Jurkat, Clone E6-1 (cell line): ENCODE data around the gene ASCL3.
A peak's percentile ranks its signal among the peaks of the same experiment; 100 is the strongest.
"Not testable (repeated sequence)": the region's sequence is repeated elsewhere in the genome, so short reads cannot be mapped to it uniquely, and the experiment has no call there.

ENCODE experiments used
- DNase-seq: peaks from one replicate; pipeline ENCODE4 v3.0.0-alpha.2; 2011; ENCODE audit warnings: low read depth, low spot score
- H3K4me3 ChIP-seq: 2 replicates; pipeline ENCODE4 v1.5.1; 2011; ENCODE audit warnings: mild to moderate bottlenecking, low read length, control low read depth, moderate library complexity

The ASCL3 gene

DNA sequence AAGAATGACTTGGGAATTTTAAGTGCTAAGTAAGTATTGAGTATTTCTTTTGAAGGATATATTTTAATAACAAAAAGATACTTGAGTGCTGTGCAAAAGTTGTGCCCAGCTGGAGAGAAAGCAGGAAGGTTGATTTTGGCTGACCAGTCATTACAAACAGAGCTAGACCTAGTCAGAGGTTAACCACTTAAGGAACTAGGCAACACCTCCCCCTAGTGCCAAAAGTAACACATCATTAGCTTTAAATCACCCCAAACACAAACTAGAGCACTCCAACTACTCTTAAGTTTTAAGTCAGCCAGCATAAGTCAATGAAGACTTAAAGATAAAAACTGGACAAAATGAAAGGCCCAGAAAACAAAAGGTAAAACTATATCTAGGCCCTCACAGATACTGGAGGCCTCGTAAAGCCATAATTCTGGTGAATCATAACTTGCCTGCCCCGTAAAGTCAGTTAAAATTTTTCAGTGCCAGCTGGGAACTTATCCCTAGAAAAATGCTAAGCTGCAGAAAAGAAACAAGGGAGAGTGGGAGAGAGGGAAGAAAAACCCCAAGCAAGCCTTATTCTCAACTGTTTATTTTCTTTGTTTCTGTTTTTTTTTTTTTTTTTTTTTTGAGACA is 16.8 kb upstream of the ASCL3 start:
- DNase-seq, result peak; percentile 68

GRCh38 chr11:8956860-8957259 is 14.0 kb upstream of the ASCL3 start:
- H3K4me3 ChIP-seq, result no peak overlapping the region
- DNase-seq, result no peak

More for the DNA sequence above, 16.8 kb upstream of the ASCL3 start:
- H3K4me3 ChIP-seq, result no peak overlapping the region

- no peak overlapping the region for H3K4me3 ChIP-seq
- DNase-seq, result no peak
These were observed 6.1 kb upstream of the ASCL3 start for GRCh38 chr11:8948886-8949285.

GRCh38 chr11:8947230-8947943 is 4.6 kb upstream of the ASCL3 start:
- no peak overlapping the region for H3K4me3 ChIP-seq
- DNase-seq, result peak; percentile 72

GRCh38 chr11:8941341-8942103 is 1.3 kb downstream of the ASCL3 start:
- DNase-seq, result no peak
- no peak overlapping the region for H3K4me3 ChIP-seq

- no peak for DNase-seq
These were observed 5.2 kb downstream of the ASCL3 start for GRCh38 chr11:8937659-8938058.

DNA sequence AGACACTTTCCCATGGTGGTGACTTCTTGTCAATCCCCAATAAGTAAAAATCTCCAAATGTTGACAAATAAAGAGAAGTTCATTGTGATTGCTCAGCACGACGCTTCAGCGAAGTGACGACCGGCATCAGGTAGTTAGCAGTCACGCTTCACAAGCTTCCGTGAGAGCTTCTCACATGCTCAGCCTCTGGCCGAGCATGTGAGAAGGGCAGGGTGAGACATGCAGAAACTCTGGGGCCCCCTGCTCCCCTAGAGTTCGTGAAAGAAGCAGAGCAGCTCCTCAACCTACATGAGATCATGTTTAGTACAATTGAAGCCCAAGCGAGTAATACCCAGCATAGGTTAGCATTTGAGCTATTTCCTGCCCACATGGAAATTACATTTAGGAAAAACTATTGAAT is 5.7 kb downstream of the ASCL3 start:
- DNase-seq, result no peak
- H3K4me3 ChIP-seq, result no peak overlapping the region

More at GRCh38 chr11:8937659-8938058, 5.2 kb downstream of the ASCL3 start:
- no peak overlapping the region for H3K4me3 ChIP-seq

DNA sequence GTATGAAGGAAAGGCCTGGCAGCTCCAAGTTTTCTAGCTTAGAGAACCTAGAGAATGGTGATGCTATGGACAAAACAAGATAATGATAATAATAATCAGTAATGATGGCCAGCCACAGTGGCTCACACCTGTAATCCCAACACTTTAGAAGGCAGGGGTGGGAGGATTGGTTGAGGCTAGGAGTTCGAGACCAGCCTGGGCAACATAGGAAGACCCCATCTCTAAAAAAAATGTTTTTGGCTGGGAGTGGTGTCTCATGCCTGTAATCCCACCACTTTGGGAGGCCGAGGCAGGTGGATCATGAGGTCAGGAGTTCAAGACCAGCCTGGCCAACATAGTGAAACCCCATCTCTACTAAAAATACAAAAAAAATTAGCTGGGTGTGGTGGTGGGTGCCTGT is 7.0 kb downstream of the ASCL3 start:
- H3K4me3 ChIP-seq, DNase-seq: not testable (repeated sequence)

DNA sequence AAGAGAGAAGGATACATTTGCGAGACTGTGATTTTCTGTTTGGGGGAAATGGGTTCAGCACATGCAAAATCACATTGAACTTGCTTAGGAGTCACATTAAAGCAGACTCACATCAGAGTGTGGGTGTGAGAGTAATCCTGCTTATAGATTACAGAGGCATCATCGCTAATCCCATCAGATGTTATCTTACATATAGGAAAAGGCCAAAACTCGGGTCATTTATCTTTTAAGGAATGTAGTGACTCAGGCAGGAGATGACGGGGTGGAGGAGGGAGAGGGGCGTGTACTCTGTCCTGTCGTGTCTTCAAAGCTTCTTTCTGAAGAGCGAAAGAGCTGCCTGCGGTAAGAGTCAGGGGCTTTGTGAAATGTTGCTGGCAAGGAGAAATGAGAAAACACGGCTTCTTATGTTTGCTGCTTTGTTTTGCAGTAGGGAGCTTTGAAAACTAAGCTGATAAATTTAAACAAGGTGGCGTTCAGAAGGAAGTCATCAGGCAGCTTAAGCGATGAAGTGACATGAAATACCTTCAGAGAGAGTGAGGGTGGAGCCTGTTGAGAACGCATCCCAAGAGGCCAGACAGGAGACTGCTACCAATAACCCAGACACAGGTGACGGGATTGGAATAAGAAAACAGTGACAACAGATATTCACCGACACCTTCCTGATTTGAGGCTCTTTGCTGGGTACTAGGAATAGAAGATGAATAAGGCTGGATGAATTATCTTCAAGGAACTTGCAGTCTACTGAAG is 7.9 kb downstream of the ASCL3 start:
- DNase-seq, result no peak
- peak overlapping the region; percentile 7; the same call in 1 of the 2 replicates for H3K4me3 ChIP-seq

DNA sequence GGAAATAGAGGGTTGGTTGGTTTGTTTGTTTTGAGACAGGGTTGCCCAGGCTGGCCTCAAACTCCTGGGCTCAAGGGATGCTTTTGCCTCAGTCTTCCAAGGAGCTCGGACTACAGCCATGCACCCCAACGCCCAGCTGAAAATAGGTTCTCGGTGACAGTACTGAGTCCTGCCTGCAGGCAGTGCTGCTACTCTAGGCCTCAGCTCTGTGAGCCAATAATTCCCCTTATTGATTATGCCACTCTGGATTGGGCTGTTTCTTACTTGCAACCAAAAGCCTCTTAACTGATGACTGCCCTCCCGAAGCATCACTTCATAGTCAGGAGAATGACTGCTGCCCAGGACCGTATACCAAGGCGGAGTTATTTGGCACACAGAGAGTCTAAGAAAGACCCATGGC is 8.9 kb downstream of the ASCL3 start:
- DNase-seq, result no peak
- no peak overlapping the region for H3K4me3 ChIP-seq

- no peak within 1 kb of the TSS for H3K4me3 ChIP-seq
- DNase-seq, result no peak
These were observed 10.1 kb downstream of the ASCL3 start, which contains the start of gene C11orf16 for GRCh38 chr11:8932564-8933180. Gene C11orf16 (minus strand): TSS chr11:8932947. CDS start chr11:8932308, 639 bp downstream.

GRCh38 chr11:8930456-8931175 is 12.2 kb downstream of the ASCL3 start:
- H3K4me3 ChIP-seq, result no peak overlapping the region
- DNase-seq, result no peak

DNA sequence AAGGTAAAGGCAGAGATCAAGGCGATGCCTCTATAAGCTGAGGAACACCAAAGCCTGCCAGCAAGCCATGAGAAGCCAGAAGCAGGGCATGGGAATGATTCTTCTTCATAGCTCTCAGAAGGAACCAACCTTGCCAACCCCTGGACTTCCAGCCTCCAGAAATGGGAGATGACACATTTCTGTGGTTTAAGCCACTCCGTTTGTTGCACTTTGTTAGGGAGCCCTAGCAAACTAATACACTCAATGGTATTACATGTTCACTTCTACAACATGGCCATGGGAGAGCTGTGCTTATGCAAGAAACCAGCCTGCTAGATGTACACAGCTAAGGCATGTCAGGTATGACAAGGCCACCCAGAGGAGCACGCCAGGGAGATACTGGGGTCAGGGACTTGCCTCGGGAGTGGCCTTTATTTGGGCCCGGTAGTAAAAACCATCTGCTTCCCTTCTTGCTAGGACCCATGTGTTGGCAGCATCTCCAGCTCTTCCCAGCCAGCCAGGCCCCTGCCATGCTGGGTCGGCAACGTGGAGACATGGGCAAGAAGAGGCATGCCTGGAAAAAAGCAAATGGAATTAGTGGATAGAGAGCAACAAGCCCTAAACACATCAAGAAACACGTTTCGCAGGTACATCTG is 13.7 kb downstream of the ASCL3 start:
- no peak for DNase-seq
- no peak overlapping the region for H3K4me3 ChIP-seq

DNA sequence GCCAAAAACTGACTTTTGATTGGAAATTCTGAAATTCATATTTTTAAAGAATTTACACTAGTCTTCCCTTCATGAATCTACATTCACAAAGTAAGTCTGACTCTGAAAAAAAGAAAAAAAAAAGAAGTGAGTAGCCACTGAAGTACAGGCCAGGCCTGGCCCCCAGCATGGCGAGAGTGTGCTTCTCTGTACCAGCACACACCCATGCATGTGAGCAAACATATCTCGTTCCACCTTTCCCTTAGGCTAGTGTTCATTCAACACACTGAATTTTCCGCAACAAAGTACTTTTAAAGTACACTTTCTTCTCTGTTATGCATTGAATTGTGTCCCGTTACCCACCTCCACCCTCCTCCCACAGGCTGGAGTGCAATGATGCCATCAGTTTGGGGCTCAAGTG is 14.6 kb downstream of the ASCL3 start:
- H3K4me3 ChIP-seq, result no peak overlapping the region
- no peak for DNase-seq

GRCh38 chr11:8927233-8927632 is 15.6 kb downstream of the ASCL3 start:
- no peak overlapping the region for H3K4me3 ChIP-seq
- no peak for DNase-seq

DNA sequence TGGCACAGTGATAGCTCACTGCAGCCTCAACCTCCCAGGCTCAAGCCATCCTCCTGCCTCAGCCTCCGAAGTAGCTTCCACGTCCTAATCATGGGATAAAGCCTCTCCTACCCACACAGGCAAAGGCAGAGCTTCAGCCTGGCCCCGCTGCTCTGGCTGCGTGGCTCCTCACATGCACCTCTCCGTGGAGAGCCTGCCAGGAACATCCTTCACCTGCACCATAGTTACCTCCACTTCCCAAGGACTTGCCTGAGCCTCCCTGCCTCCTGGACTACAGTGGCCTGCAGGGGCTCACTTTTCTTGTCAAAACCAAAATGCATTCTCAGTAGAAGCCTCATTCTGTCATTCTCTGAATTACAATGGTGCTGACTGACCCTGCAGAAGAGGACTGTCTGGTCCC is 16.6 kb downstream of the ASCL3 start:
- no peak overlapping the region for H3K4me3 ChIP-seq
- DNase-seq, result no peak

GRCh38 chr11:8925711-8926110 is 17.1 kb downstream of the ASCL3 start:
- H3K4me3 ChIP-seq, result no peak overlapping the region
- no peak for DNase-seq

GRCh38 chr11:8922691-8923090 is 20.1 kb downstream of the ASCL3 start:
- DNase-seq, result no peak

More at GRCh38 chr11:8922691-8923090, 20.1 kb downstream of the ASCL3 start:
- no peak overlapping the region for H3K4me3 ChIP-seq
